ENCODE measurements around the gene CDK13. TPM values are rescaled to one million over a fixed set of nuclear protein-coding genes. Genes with fewer than 3 reads are reported as not detected.
A peak's percentile ranks its signal among the peaks of the same experiment; 100 is the strongest.

CDK13 gene
- total RNA-seq, 4 donors from 2014 or later, result 56.0 to 99.0 (median 72.6) TPM

- H3K27ac ChIP-seq, result no peak overlapping the region
- 96 to 100% methylated on average over 1 to 4 of the region's 5 CpGs for WGBS, 2 donors (ENCODE audit: low coverage in 1 of 2)
- TF ChIP-seq POLR2A (IDR thresholded peaks at IDR 0.05) (no peak), CTCF (IDR thresholded peaks at IDR 0.05) (no peak), POLR2AphosphoS5 (IDR thresholded peaks at IDR 0.05) (no peak), EP300 (IDR thresholded peaks at IDR 0.05) (no peak)
Observed at GRCh38 chr7:40072268-40072667, 122.2 kb downstream of the CDK13 start.

GRCh38 chr7:40073239-40073638 lies 123.2 kb downstream of the CDK13 start:
- H3K4me1 ChIP-seq, result no peaks in the 10 kb centered on the region
- no peak overlapping the region for H3K4me3 ChIP-seq
- H3K27me3 ChIP-seq, result no peaks in the 10 kb centered on the region
- H3K27ac ChIP-seq, result no peak overlapping the region
- H3K9me3 ChIP-seq, result no peaks in the 10 kb centered on the region
- H3K36me3 ChIP-seq, result peaks cover 0 to 12% of the 10 kb centered on the region in 2 donors
- ATAC-seq, result no peak
- 83 to 100% methylated on average over 1 to 2 of the region's 2 CpGs for WGBS, 2 donors (ENCODE audit: low coverage in 1 of 2)
- TF ChIP-seq EP300 (IDR thresholded peaks at IDR 0.05) (no peak), POLR2A (IDR thresholded peaks at IDR 0.05) (no peak), POLR2AphosphoS5 (IDR thresholded peaks at IDR 0.05) (no peak)

More at GRCh38 chr7:40072268-40072667, 122.2 kb downstream of the CDK13 start:
- ATAC-seq, result no peak
- Histone ChIP-seq H3K4me1 (no peaks in the 10 kb centered on the region), H3K9me3 (no peaks in the 10 kb centered on the region), H3K36me3 (peaks cover 0 to 21% of the 10 kb centered on the region in 2 donors), H3K27me3 (no peaks in the 10 kb centered on the region), H3K4me3 (no peak overlapping the region)

- Histone ChIP-seq H3K27me3 (no peaks in the 10 kb centered on the region), H3K9me3 (no peaks in the 10 kb centered on the region), H3K4me3 (no peak overlapping the region), H3K36me3 (peaks cover 0 to 31% of the 10 kb centered on the region in 2 donors), H3K4me1 (no peaks in the 10 kb centered on the region), H3K27ac (no peak overlapping the region)
- TF ChIP-seq EP300 (IDR thresholded peaks at IDR 0.05) (no peak), POLR2AphosphoS5 (IDR thresholded peaks at IDR 0.05) (no peak), CTCF (IDR thresholded peaks at IDR 0.05) (no peak), POLR2A (IDR thresholded peaks at IDR 0.05) (no peak)
- no peak for ATAC-seq
- WGBS, 2 donors (ENCODE audit: low coverage in 1 of 2), result 79 to 92% methylated on average over 3 of the region's 3 CpGs
Observed at GRCh38 chr7:40077849-40078248, 127.8 kb downstream of the CDK13 start.

- H3K36me3 ChIP-seq, result peaks cover 8 to 81% of the 10 kb centered on the region in 2 donors
- no peak for TF ChIP-seq EP300 (IDR thresholded peaks at IDR 0.05)
- TF ChIP-seq CTCF (IDR thresholded peaks at IDR 0.05), result no peak
- no peak for TF ChIP-seq POLR2A (IDR thresholded peaks at IDR 0.05)
- TF ChIP-seq POLR2AphosphoS5 (IDR thresholded peaks at IDR 0.05), result no peak
Observed at GRCh38 chr7:40092182-40092581, 142.1 kb downstream of the CDK13 start.

GRCh38 chr7:40093631-40094350 lies 143.7 kb downstream of the CDK13 start:
- no peak for TF ChIP-seq POLR2A (IDR thresholded peaks at IDR 0.05)
- Histone ChIP-seq H3K27ac (peak overlapping the region in 2 of 4 donors; percentile 26 to 32), H3K4me3 (no peak overlapping the region), H3K27me3 (no peaks in the 10 kb centered on the region), H3K4me1 (peaks cover 0 to 40% (median 7%) of the 10 kb centered on the region in 3 donors), H3K36me3 (peaks cover 3 to 65% of the 10 kb centered on the region in 2 donors), H3K9me3 (no peaks in the 10 kb centered on the region)
- WGBS, 2 donors (ENCODE audit: low coverage in 1 of 2), result 82% methylated on average over 8 of the region's 8 CpGs; no CpG with 5 or more reads in 1 of the 2 donors
- ATAC-seq, result no peak

More at GRCh38 chr7:40092182-40092581, 142.1 kb downstream of the CDK13 start:
- H3K9me3 ChIP-seq, result no peaks in the 10 kb centered on the region
- ATAC-seq, result no peak
- H3K27ac ChIP-seq, result peak overlapping the region in 2 of 4 donors; percentile 4 to 5
- no peaks in the 10 kb centered on the region for H3K27me3 ChIP-seq
- H3K4me3 ChIP-seq, result no peak overlapping the region
- WGBS, 2 donors (ENCODE audit: low coverage in 1 of 2), result 44 to 85% methylated on average over 2 of the region's 2 CpGs
- peaks cover 0 to 28% (median 0%) of the 10 kb centered on the region in 3 donors for H3K4me1 ChIP-seq

GRCh38 chr7:40095230-40095629 lies 145.2 kb downstream of the CDK13 start:
- TF ChIP-seq CTCF (IDR thresholded peaks at IDR 0.05), result no peak
- no peak for TF ChIP-seq POLR2A (IDR thresholded peaks at IDR 0.05)
- no peak for TF ChIP-seq POLR2AphosphoS5 (IDR thresholded peaks at IDR 0.05)
- no peak for TF ChIP-seq EP300 (IDR thresholded peaks at IDR 0.05)
- no peaks in the 10 kb centered on the region for H3K27me3 ChIP-seq
- no peak overlapping the region for H3K4me3 ChIP-seq
- H3K36me3 ChIP-seq, result peaks cover 3 to 50% of the 10 kb centered on the region in 2 donors
- ATAC-seq, result no peak
- 76 to 86% methylated on average over 1 of the region's 1 CpG for WGBS, 2 donors (ENCODE audit: low coverage in 1 of 2)
- H3K4me1 ChIP-seq, result peaks cover 0 to 48% (median 7%) of the 10 kb centered on the region in 3 donors
- H3K27ac ChIP-seq, result no peak overlapping the region
- H3K9me3 ChIP-seq, result no peaks in the 10 kb centered on the region
